GM12873 (cell line): ENCODE data around the gene IQGAP2.

Source experiments
- TF ChIP-seq, protein P1 (sequence below): IDR thresholded peaks from 2 replicates; pipeline ENCODE4 v1.5.1; 2012; ENCODE audit warnings: low read depth, mild to moderate bottlenecking, moderate library complexity, low read length, control low read depth; ENCODE audit not compliant: insufficient read depth; ENCODE audit errors: missing control alignments

Gene IQGAP2

DNA sequence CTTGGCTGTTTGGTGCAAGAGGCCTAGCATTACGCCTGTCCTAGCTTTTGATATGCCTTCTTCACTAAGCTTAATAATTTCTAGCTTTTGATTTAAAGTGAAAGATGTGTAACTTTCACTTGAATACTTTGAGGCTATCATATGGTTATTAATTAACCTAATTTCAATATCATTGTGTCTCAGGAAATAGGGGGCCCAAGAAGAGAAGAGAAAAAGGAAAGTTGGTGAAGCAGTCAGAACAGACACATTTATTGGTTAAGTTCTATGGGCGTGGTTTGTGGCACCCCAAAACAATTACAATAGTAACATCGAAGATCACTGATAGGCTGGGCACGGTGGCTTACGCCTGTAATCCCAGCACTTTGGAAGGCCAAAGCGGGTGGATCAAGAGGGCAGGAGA lies 261.0 kb downstream of the IQGAP2 start:
- TF ChIP-seq, protein P1, sequence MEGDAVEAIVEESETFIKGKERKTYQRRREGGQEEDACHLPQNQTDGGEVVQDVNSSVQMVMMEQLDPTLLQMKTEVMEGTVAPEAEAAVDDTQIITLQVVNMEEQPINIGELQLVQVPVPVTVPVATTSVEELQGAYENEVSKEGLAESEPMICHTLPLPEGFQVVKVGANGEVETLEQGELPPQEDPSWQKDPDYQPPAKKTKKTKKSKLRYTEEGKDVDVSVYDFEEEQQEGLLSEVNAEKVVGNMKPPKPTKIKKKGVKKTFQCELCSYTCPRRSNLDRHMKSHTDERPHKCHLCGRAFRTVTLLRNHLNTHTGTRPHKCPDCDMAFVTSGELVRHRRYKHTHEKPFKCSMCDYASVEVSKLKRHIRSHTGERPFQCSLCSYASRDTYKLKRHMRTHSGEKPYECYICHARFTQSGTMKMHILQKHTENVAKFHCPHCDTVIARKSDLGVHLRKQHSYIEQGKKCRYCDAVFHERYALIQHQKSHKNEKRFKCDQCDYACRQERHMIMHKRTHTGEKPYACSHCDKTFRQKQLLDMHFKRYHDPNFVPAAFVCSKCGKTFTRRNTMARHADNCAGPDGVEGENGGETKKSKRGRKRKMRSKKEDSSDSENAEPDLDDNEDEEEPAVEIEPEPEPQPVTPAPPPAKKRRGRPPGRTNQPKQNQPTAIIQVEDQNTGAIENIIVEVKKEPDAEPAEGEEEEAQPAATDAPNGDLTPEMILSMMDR, result no peak

DNA sequence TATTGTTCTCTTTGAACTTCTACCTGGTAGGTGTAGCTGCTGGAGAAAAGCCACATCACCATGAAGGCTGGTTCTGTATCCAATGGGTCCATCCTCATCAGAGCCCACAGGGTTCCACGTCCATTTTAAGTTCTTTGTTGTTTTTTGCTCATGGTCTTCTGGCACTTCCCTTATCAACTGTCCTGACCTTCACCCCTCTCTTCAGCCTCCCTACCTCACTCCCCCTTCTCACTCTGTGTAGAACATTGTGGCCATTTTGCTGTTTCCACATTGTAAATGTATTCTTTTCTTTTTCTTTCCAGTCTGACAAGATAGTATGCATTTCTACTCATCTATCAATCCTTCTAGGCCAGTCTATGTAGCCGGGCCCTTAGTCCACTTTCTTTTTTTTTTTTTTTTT lies 264.4 kb downstream of the IQGAP2 start:
- TF ChIP-seq, protein P1, result no peak

DNA sequence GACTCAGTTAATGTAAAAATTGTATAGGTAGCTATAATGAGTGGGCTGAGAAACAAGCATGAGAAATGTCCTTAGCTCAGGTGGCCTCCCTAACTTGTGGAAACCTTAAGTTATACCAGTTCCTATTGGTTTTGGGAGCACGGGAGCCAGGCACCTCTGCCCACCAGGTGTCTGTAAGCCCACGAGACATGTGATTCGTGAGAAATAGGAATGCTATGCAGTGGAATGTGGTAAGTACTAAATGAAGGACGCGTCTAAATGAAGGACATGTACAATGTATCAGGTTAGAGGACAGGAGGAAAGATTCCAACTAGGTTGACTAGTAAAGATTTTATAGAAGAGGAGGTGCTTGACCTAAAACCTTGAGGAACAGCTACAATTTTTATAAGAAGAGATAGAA lies 266.2 kb downstream of the IQGAP2 start:
- TF ChIP-seq, protein P1, result no peak

DNA sequence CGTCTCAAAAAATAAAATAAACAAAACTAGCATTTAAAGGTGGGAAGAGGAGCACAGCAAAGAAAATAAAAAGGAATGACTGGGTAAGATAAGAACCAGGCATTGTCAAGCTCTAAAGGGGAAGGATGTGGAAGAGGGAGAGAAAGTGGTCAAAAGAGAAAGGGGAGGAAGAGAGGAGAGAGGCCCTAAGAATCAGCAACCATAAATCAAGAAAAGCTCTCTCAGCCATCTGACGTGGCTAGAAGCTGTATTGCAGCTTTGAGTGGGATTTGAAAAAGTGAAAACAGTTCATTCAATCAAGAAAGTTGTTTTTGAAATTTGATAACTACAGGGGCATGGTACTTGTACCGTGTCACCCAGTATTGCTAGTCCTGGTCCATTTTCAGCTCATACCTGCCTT lies 267.4 kb downstream of the IQGAP2 start:
- TF ChIP-seq, protein P1, result no peak

DNA sequence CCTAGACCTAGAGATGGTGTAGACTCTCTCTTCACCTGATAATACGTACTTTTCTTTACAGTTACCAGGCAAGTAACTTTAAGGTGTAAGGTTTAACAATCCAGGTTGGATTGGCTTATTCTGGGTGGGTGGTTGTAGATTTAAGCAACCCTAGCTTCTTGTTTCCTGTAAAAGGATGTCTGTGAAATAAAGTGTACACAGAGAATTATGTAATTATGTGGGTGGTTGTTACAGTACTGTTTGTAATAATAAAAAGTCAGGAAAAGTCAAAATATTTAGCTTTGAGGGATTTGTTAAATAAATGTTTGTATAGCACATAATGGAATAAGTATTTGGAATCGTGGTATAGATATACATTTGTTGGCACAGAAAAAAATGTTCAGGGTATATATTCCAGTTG lies 269.2 kb downstream of the IQGAP2 start:
- TF ChIP-seq, protein P1, result no peak

DNA sequence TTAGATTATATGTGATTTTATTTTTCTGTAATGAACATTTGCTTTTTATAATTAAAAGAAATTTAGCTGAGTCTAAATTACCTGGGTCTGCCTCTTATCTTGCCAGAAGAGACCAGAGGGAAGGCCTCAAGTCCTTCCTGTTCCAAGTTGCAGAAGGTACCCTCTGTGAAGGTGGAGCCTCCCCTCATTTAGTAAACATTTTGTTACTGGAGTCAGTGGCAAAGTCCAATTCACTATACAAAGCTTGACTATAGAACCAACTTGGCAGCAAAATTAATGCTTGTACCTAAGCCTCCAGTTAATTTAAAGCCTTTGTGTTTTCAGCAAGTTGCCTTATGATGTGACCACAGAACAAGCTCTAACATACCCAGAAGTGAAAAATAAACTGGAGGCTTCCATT lies 270.0 kb downstream of the IQGAP2 start:
- TF ChIP-seq, protein P1, result no peak

DNA sequence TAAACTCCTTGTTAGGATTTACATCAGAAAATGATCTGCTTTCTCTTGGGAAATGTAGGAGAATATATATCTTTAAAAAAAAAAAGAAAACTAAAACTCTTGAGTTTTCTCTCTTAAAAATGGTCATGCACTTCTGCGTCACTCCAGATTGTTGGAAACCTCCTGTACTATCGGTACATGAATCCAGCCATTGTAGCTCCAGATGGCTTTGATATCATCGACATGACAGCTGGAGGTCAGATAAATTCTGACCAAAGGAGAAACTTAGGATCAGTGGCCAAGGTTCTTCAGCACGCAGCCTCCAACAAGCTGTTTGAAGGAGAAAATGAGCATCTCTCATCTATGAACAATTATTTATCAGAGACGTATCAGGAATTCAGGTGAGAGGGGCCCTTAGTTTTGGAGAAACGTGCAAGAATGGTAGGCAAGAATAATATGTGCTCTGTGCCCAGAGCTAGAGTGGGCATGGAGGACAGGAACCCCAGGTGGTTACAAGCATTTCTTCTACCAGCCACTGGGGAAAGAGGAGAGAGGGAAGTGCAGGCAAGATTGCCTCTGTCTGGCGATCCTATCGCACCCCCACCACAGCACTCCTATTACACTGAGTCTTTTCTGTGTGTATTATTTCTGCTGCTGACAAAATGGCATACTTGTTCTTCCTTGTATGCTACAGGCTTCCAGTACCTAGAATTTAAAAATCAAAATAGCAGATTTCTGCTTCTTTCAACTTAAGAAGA lies 271.4 kb downstream of the IQGAP2 start:
- TF ChIP-seq, protein P1, result no peak
